DOHH2 (cell line): ENCODE data around the gene HLA-F.
A peak's percentile ranks its signal among the peaks of the same experiment; 100 is the strongest.

Experiments
- H3F3A ChIP-seq: fragments of 200-600 bp; sonication (generic), shearing (Covaris generic); 2 replicates; pipeline ENCODE4 v1.6.0; 2016; ENCODE audit warnings: antibody characterized with exemption, mild to moderate bottlenecking; ENCODE audit not compliant: control insufficient read depth, insufficient read depth
- H3K27ac ChIP-seq: fragments of 200-600 bp; sonication (generic); 2 replicates; pipeline ENCODE4 v1.5.1; 2014; ENCODE audit warnings: low read depth, mild to moderate bottlenecking, low read length, moderate library complexity
- H3K27me3 ChIP-seq: fragments of 200-600 bp; sonication (generic); 2 replicates; pipeline ENCODE4 v1.6.1; 2014; ENCODE audit warnings: mild to moderate bottlenecking, low read length, mixed read lengths; ENCODE audit not compliant: control insufficient read depth
- H3K36me3 ChIP-seq: fragments of 200-600 bp; sonication (generic); 2 replicates; pipeline ENCODE4 v1.6.1; 2014; ENCODE audit warnings: mild to moderate bottlenecking, low read length, moderate library complexity, mixed read lengths; ENCODE audit not compliant: control insufficient read depth
- H3K4me1 ChIP-seq: fragments of 200-600 bp; sonication (generic); 2 replicates; pipeline ENCODE4 v1.6.1; 2014; ENCODE audit warnings: mild to moderate bottlenecking, low read length, mixed read lengths; ENCODE audit not compliant: control insufficient read depth
- H3K4me2 ChIP-seq: fragments of 200-600 bp; sonication (generic); 2 replicates; pipeline ENCODE4 v1.6.0; 2014; ENCODE audit warnings: mild to moderate bottlenecking, low read length, moderate library complexity
- H3K4me3 ChIP-seq: fragments of 200-600 bp; sonication (generic); 2 replicates; pipeline ENCODE4 v1.5.1; 2014; ENCODE audit warnings: mild to moderate bottlenecking, low read length, mixed read lengths
- H3K79me2 ChIP-seq: fragments of 200-600 bp; sonication (generic); 2 replicates; pipeline ENCODE4 v1.6.1; 2014; ENCODE audit warnings: mild to moderate bottlenecking, low read length, mixed read lengths; ENCODE audit not compliant: control insufficient read depth
- H3K9me2 ChIP-seq: fragments of 200-600 bp; sonication (generic); replicated peaks from 2 replicates; pipeline ENCODE4 v1.6.1; 2014; ENCODE audit warnings: mild to moderate bottlenecking, low read length, mixed read lengths; ENCODE audit not compliant: control insufficient read depth
- H3K9me3 ChIP-seq: fragments of 200-600 bp; sonication (generic); 2 replicates; pipeline ENCODE4 v1.6.1; 2014; ENCODE audit warnings: antibody characterized with exemption, low read length, mixed read lengths; ENCODE audit not compliant: control insufficient read depth, insufficient read depth
- H4K20me1 ChIP-seq: fragments of 200-600 bp; sonication (generic); 2 replicates; pipeline ENCODE4 v1.6.0; 2014; ENCODE audit warnings: low read depth, mild to moderate bottlenecking, antibody characterized with exemption, low read length, moderate library complexity; ENCODE audit not compliant: control insufficient read depth, insufficient read depth
- CTCF ChIP-seq: fragments of 200-600 bp; sonication (generic); IDR thresholded peaks from one replicate; pipeline ENCODE4 v1.5.1; 2014; ENCODE audit warnings: antibody characterized with exemption, mild to moderate bottlenecking, low read depth, low read length; ENCODE audit not compliant: poor library complexity, severe bottlenecking
- EZH2phosphoT487 ChIP-seq: fragments of 200-600 bp; sonication (generic); IDR thresholded peaks from 2 replicates; pipeline ENCODE4 v1.6.1; 2017; ENCODE audit warnings: borderline replicate concordance, mild to moderate bottlenecking, antibody characterized with exemption, low read length, moderate library complexity, mixed read lengths

HLA-F gene

GRCh38 chr6:29757701-29758293 lies 34.6 kb downstream of the HLA-F start:
- no peak overlapping the region for H3K4me2 ChIP-seq
- no peak overlapping the region for H3K27ac ChIP-seq
- no peaks in the 10 kb centered on the region for H4K20me1 ChIP-seq
- no peaks in the 10 kb centered on the region for H3K27me3 ChIP-seq
- no peaks in the 10 kb centered on the region for H3K9me3 ChIP-seq
- TF ChIP-seq CTCF = no peak
- no peak for TF ChIP-seq EZH2phosphoT487
- H3K4me1 ChIP-seq = peaks cover 41% of the 10 kb centered on the region
- H3K36me3 ChIP-seq = peaks cover 6% of the 10 kb centered on the region; the same call in 1 of the 2 replicates
- no peaks in the 10 kb centered on the region for H3K79me2 ChIP-seq
- H3K9me2 ChIP-seq = no peaks in the 10 kb centered on the region
- no peaks in the 10 kb centered on the region for H3F3A ChIP-seq
- no peak overlapping the region for H3K4me3 ChIP-seq

- H3K4me1 ChIP-seq = peaks cover 37% of the 10 kb centered on the region
- no peaks in the 10 kb centered on the region for H3F3A ChIP-seq
- no peaks in the 10 kb centered on the region for H4K20me1 ChIP-seq
- H3K9me2 ChIP-seq = no peaks in the 10 kb centered on the region
- TF ChIP-seq EZH2phosphoT487 (no peak), CTCF (no peak)
- peak overlapping the region; percentile 57 for H3K4me3 ChIP-seq
- H3K4me2 ChIP-seq = peak overlapping the region; percentile 80
- peak overlapping the region; percentile 81 for H3K27ac ChIP-seq
- H3K9me3 ChIP-seq = no peaks in the 10 kb centered on the region
- peaks cover 5% of the 10 kb centered on the region; the same call in 1 of the 2 replicates for H3K36me3 ChIP-seq
- H3K79me2 ChIP-seq = no peaks in the 10 kb centered on the region
- no peaks in the 10 kb centered on the region for H3K27me3 ChIP-seq
Observed at GRCh38 chr6:29758761-29759160, 35.5 kb downstream of the HLA-F start.

GRCh38 chr6:29759457-29759856 lies 36.2 kb downstream of the HLA-F start:
- peak overlapping the region; percentile 81 for H3K27ac ChIP-seq
- no peaks in the 10 kb centered on the region for H3K27me3 ChIP-seq
- no peaks in the 10 kb centered on the region for H4K20me1 ChIP-seq
- H3K4me2 ChIP-seq = peak overlapping the region; percentile 80
- no peaks in the 10 kb centered on the region for H3K79me2 ChIP-seq
- no peaks in the 10 kb centered on the region for H3F3A ChIP-seq
- no peaks in the 10 kb centered on the region for H3K9me3 ChIP-seq
- peaks cover 37% of the 10 kb centered on the region for H3K4me1 ChIP-seq
- H3K4me3 ChIP-seq = peak overlapping the region; percentile 57
- H3K9me2 ChIP-seq = no peaks in the 10 kb centered on the region
- TF ChIP-seq CTCF (no peak), EZH2phosphoT487 (no peak)
- H3K36me3 ChIP-seq = peaks cover 5% of the 10 kb centered on the region; the same call in 1 of the 2 replicates
